GM18867 (cell line): ENCODE measurements around the gene PRKCA.
A peak's percentile ranks its signal among the peaks of the same experiment; 100 is the strongest.
"Not testable (repeated sequence)": the region's sequence is repeated elsewhere in the genome, so short reads cannot be mapped to it uniquely, and the experiment has no call there.

Experiments used
- ATAC-seq: cut with Tn5 transposase; IDR thresholded peaks from one replicate; pipeline ENCODE4 v1.9.1; 2021; ENCODE audit warnings: mild to moderate bottlenecking, moderate library complexity; ENCODE audit not compliant: unreplicated experiment

The PRKCA gene

DNA sequence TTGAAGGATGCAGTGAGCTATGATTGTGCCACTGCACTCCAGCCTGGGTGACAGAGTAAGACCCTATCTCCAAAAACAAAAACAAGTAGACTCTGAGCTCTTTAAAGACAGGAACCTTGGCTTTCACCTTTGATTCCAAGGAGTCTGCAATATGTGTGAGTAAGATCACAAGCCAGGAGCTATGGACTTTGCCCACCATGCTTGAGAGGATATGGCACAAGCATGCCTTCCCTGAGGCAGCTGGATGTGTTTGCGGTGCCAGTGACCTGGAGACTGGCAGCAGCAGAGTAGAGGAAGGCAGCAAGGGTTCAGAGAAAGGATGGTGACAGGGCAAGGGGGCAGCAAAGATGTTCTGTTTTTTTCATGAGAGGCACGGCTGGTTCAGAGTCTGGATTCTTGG lies 14.5 kb upstream of the PRKCA start:
- ATAC-seq = no peak

DNA sequence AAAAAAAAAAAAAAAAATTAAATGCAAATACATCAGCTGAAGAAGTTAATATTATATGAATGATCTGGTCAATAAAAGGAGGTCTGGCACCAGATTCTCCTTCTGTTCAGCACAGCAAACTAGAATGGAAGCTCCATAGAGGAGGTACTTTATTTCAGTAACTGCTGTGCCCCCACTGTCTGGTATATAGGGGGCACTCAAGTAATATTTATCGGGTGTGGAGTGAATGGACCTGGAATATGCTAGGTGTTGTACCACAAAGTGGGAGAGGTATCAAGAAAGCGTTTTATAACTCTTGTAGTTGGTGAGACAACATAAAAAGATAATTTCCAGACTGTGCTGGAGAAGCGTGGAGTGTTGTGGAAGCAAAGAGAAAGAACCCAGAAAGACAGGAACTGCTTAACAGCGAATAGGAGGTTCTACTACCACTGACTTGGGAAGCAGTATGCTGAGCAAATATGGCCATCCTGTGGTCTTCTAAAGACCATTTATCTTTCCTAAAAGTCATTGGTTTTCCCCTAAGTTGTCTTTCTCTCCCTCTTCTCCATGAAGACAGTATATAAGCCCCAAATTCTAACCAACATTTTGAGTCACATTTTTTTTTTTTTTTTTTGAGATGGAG lies 12.2 kb upstream of the PRKCA start:
- no peak for ATAC-seq

DNA sequence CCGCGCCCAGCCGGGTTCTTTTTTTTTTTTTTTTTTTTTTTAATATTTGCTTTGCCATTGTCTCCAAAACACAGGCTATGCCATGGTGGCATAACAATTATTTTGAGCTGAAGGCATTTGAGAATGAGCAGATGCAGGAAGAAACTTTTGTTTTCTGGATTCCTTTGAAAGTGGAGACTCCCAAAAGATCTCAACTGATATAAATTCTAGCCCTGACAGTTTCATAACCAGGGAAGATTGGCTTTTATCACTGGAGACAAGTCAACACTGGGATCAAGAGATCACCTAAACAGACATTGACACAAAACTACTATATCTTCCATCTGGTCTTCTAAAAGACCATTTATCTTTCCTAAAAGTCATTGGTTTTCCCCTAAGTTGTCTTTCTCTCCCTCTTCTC lies 10.1 kb upstream of the PRKCA start:
- ATAC-seq = no peak

DNA sequence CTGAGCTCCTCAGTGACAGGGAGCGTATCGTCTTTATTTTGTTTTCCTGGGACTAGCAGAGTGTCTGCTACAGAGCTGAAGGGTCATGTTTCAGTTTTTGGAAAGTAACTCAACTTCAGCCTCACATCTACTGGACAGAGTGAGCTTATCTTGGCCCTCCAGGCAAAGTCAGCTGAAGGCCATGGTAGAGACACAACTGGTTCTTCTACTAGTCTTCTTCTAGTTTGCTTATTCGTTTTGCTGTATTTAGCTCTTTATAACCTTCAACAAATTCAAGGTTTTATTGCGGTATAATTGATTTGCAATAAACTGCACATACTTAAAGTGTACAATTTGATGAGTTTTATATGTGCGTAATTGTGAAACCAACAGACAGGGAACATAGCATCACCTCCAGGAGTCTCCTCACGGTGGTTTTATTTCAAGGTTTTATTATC lies 6.1 kb upstream of the PRKCA start:
- no peak for ATAC-seq

DNA sequence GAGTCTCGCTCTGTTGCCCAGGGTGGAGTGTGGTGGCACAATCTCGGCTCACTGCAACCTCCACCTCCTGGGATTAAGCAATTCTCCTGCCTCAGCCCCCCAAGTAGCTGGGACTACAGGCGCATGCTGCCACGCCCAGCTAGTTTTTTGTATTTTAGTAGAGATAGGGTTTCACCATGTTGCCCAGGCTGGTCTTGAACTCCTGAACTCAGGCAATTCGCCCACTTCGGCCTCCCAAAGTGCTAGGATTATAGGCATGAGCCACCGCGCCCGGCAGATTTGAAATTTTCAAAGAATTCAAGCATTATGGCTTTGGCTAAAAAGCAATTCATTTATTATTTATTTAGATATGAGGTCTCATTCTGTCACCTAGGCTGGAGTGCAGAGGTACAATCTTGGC lies 5.0 kb upstream of the PRKCA start:
- ATAC-seq = not testable (repeated sequence)

DNA sequence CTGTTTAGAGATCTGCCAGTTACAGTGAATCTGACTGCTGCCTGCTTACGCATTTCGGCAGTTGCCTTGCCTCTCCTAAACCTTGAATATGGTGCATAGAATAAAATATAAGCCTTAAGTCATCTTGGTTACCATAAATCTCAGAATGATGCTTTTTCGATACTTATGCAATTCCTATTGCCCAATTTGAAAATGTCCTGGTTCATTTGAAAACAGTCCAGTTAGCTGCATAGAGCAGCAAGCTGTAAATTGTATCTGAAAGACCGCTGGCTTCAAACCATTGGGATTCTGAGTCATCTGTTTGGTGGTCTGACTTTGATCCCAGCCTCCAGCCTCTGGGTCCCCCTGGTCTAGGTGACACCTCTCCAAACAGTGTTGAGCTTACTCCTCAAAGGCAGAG lies 2.7 kb upstream of the PRKCA start:
- no peak for ATAC-seq

DNA sequence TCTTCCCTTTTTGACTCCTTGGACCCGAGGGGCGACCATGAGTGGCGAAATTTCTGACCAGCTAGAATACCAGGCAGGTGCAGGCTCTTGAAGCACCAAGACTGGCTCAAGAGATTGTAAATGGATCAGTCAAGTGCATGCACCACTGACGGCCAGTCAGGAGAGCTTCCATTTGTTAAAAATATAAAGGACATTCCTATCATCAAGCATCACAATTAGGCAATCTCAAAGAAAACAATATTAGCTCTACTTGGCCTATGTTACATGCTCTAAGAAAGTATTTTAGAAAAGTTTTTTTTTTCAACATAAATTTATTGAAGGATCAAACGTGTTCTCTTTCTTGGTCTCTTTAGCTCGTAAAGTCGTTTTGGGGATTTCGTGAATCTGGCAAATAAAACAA lies 1.5 kb upstream of the PRKCA start:
- no peak for ATAC-seq

DNA sequence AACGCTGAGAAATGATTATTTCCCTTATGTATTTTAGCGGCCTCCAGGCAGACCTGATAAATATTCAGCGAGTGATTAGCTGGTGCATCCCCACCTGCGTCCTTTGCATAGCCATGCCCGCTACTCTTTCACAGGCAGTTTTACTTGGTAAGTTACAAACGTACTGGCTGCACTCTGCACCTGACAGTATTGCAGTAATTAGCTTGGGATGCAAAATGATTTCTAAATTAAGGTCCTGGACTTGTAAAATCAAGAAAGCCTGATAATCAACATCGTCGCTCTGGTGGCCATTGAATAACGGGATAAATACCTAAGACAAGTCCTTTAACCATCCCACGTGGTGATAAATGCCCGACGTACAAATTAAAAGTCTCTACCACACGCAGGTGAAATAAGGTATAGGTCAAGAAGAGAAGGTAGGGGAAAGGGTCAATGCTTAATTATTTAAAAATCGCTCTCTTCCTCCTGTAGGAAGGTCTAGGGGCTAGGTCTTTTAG lies 998 bp upstream of the PRKCA start:
- ATAC-seq = no peak

DNA sequence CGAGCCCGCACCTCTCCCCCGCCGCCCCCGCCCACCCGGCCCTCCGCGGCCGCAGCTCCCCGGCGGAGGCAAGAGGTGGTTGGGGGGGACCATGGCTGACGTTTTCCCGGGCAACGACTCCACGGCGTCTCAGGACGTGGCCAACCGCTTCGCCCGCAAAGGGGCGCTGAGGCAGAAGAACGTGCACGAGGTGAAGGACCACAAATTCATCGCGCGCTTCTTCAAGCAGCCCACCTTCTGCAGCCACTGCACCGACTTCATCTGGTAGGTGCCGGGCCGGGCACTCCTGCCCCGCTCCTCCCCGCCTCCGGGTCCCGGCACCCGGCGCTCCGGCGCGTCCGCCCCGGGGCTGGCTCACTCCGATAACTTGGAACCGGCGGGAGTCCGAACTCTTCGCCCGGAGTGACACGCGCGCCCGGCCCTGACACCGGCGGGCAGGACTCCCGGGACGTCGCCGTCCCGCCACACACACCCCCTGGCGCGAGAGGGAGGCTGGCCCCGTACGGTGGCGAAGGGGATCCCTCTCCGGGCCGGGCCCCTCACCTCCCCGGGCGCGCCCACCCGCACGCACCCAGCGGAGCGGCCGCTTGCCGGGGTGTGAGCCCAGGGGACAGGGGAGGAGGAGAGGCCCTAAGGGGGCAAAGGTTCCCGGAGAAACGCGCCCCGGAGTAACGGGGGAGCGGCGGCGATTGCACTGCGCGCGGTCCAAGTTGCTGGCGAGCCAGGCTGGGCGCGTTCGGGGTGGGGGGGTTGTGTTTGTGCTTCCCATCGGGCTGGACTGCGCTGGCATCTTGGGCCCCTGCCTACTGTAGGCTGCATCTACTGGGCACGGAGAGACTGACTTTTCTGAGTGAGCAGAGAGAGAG lies 581 bp downstream of the PRKCA start:
- ATAC-seq = peak; percentile 27

DNA sequence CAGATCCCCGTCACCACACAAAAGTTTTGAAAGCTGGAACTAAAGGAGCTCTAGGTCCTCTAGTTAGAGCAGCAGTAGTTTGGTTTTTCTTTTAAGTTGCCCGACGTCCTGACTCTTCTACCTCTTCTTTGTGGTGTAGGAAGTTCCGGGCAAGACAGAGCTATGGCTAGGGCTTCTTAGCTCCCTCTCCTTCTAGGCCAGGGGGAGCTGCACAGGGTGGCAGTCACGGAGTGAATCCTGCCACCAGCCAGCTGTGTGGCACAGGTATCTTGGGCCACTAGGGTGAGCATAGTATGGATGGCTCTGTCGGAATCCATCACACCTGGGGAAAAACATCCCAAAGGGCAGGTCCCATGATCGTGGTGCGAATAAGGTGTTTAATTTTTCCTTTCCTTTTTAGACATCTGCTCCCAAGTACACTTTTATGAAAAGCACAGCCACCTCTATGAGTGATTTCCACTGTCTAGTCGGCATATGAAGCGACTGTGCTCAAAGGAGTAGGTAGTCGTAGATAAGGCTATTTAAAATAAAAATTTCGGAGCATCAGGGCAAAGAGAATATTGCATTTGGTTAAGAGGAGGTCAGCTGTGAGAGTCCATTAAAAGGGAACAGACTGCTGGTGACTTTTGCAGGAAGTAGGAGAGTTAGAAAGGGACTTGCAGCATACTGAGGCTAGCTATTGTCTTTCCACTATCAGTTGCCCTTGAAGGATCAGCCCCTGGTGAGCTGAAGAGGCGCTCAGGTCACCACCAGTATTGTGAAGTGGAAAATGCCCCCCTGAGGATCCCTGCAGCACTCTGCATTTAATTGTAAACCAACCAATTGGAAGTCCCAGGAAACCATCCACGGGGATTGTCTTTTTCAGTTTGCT lies 2.1 kb downstream of the PRKCA start:
- ATAC-seq = no peak

DNA sequence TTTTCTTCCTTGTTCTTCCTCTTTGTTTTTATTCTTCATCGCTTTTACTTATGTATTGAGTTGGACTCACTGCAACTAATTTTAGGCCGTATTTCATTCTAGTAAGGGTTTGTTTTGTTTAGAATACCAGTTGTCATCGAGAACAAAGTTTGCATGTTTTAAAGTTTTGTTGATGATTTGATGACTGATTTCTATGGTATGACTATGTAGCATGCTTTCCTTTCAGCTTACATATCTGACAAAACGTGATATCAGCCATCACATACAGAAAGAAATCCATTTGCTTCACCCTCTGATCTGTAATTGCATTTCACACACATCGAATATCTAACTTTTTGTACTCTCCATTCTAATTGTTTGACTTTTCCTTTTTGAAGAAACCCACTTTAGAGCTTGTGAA lies 4.0 kb downstream of the PRKCA start:
- ATAC-seq = no peak

DNA sequence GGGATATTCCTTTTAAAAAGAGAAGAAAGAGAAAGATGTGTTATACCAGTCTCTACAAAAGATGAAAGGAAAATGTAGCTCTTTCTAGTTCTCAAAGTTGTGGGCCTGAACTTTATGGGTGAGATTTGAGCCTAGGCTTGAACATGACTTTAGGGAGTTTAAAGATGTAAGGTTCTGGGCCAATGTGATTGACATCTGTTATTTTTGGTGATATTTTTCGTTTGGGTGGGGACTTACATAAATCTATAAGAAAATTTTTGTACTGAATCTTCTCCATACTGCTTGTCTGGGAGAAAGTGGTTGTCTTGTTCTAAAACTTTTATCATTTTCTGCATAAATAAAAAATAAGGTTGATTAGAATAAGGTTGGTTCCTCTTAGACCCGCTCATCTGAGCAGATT lies 4.8 kb downstream of the PRKCA start:
- no peak for ATAC-seq

DNA sequence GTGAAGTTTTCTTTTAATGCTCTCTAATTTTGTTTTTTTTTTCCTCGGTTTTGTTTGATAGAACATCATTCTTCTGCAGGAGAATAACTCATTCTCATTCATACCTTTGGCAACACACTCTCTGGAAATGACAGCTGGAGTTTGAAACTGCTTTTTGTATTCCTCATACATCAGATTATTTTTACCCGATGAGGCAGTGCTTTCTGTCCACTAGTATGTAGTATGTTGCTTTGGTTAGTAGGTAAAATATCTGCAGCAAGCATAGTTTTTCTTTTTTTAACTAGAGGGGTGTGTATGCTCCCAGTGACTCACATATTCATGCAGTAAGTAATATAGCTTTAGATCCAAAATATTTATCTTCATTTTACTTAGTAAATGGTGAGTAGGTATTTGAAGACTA lies 6.4 kb downstream of the PRKCA start:
- no peak for ATAC-seq

DNA sequence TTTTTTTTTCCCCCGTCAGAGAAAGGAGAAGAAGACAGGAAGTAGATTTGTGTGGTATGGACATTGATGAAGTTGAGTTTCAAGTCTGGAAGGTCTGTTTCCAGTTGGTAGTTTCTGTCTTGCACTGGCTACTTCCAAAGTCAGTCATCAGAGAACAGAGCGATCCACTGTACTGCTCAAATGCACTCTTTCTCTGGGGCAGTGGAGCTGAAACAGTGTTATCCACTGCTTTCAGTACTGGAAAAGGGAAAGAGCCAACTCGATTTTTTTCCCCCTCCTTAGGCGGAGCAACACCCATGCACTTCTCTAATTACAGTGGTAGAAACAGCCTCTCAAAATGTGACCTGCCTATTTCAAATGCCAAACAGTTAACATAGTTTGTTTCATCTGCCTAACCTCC lies 7.4 kb downstream of the PRKCA start:
- no peak for ATAC-seq

DNA sequence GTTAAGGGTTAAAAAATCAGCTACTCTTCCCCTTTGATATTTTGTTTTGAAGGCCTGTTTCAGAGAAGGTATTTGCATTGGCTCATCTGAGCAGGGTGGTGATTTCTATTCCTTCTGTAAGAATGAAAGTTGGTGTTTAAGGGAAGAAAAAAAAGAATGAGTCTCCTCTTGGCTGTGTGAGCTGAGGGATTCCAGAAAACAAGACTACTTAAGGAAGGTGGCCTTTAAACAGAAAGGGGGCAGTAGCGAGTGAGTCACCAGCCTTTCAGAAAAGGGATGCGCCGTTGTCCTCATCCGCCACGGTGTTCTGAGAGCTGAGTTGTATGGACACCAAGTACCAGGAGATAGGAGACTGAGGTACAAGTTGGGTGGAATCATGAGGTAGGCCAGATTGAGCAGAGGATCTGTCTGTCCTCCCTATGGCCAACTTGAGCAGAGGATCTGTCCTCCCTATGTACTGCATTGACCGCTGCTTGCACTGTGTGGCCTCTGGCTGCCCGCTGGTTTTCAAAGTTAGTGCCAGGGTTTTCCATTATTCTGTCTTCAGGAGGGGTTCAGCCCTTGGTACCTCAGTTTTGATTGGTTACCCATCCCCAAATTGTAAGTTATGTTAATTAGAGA lies 8.2 kb downstream of the PRKCA start:
- ATAC-seq = no peak

DNA sequence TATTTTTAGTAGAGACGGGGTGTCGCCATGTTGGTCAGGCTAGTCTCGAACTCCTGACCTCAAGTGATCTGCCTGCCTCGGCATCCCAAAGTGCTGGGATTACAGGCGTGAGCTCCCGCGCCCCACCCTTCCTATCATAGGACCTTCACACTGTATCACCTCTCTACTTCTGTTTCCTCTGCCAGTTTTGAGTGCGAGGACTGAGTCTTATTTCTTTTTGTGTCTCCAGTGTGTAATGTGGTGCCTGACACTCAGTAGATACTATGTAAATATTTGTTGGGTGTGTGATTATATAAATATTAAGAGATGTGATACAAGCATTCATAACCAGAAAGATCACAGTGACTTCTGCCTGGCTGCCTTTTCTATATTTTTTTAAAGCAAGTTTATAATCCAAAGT lies 10.5 kb downstream of the PRKCA start:
- ATAC-seq = no peak

DNA sequence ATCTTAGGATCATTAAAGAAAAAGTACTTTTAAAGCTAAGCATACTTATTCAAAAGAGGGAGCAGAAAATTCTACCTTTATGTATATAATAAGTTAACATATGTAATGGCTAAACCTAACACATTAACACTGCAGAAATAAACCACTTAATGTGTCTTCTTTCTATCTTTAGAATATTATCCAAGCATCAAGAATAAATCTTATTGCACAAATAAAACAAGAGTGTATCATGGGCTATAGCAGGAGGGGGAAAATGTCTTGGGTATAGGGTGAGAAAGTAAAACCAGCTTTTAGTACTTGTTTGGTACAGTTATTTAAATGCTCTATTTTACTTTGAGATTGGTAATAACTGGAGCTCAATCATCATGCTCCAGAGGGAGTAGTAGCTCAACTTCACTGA lies 10.9 kb downstream of the PRKCA start:
- ATAC-seq = no peak

DNA sequence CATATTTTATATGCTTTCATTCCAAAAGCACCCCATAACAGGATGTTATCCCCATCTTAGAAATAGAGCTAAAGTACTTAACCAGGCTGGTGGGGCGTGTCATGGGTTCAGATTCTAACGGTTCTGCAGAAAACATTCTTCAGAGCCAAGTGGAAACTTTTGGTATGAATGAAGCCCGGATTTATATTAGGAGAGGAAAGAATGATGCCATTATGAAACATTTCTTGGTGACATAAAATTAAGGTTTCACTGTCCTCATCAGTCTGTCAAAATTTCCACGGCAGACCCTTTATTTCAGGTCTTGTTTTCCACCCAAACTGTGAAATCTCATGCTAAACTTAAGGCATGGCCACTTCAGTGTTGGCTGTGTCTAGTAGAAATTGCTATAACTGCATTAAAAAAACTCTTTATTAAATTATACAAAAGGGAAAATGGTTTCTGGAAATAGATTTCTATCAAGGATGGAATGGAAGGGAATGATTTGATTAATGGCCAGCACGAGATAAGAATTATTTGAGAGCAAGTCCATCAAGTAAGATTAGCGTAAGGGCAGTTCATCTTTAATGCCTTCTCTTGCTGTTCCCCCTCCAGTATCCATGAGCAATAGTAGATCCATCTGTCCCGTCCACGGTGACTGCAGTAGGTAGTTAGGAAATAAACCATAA lies 11.7 kb downstream of the PRKCA start:
- no peak for ATAC-seq

DNA sequence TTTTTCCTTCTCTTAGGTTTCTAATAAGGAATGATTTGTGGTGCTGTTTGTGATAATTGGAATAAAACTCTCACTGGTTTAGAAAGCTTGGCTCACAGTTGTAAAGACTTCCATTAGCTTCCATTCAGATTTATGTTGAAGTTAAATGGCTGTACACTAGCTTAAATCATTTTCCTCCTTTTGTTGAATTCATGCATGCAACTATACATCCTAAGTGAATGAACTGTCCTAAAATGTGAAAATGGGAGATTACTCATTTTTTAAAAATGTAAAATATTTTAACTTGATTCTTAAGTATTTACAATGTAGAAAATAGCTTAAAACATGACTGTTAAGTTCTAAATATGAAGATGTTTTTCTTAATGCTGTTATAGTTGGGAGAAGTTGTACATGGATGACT lies 15.2 kb downstream of the PRKCA start:
- ATAC-seq = no peak

DNA sequence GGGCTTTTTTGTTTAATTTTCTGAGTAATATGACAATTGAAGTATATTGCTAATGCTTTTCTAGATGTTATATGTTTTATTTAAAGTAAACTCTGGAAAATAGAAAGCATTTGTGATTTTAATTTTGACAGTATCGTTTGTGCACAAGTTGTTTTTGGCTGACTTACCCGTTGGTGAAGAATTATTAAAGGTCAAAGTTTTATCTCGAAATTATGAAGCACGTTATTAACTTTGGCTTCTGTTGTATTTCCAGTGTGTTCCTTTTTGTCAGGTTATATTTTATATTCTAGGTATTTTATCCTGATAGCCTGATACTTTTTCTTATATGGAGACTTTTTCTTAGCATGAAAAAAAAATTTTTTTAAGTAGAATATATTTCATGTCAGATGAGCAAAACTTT lies 16.8 kb downstream of the PRKCA start:
- no peak for ATAC-seq

DNA sequence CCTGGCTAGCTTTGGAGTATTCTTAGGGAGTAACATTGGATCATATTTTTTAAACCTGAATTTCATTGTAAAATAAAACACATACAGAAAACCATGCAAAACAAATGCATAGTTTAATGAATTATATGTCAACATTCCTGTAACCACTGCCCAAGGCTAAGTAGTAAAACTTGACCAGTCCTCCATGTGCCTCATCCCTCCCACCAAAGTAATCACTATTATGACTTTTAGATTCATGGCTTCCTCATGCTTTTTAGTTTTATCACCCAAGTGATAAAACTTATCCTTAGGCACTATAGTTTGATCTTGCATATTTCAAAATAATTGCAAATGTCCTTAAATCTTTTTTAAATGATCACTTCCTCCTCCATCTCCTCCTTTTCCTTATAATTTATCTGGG lies 20.4 kb downstream of the PRKCA start:
- ATAC-seq = no peak
